DOHH2 (cell line): ENCODE measurements around the gene VPS8.

Source experiments
- CTCF ChIP-seq: fragments of 200-600 bp; sonication (generic); IDR thresholded peaks from one replicate; pipeline ENCODE4 v1.5.1; 2014; ENCODE audit warnings: antibody characterized with exemption, mild to moderate bottlenecking, low read depth, low read length; ENCODE audit not compliant: poor library complexity, severe bottlenecking
- EZH2phosphoT487 ChIP-seq: fragments of 200-600 bp; sonication (generic); IDR thresholded peaks from 2 replicates; pipeline ENCODE4 v1.6.1; 2017; ENCODE audit warnings: borderline replicate concordance, mild to moderate bottlenecking, antibody characterized with exemption, low read length, moderate library complexity, mixed read lengths

- TF ChIP-seq CTCF: no peak
- TF ChIP-seq EZH2phosphoT487: no peak
Observed at GRCh38 chr3:185051801-185052200, 239.8 kb downstream of the VPS8 start.
